Daoy (cell line): Measurements from ENCODE around the gene PPP1R12B. TPM values are rescaled to one million over a fixed set of nuclear protein-coding genes. Genes with fewer than 3 reads are reported as not detected.
"Not testable (repeated sequence)": the region's sequence is repeated elsewhere in the genome, so short reads cannot be mapped to it uniquely, and the experiment has no call there.

Experiments
- DNase-seq: peaks from one replicate; pipeline ENCODE4 v3.0.0-alpha.2; 2015; ENCODE audit warnings: low read depth
- total RNA-seq: library from RNA; depleted of rRNA; stranded (reverse); fragments of >200 nt; shearing (Covaris generic); gene quantifications from 2 replicates; pipeline ENCODE4 v1.2.3, GENCODE V29; 2014

Gene PPP1R12B
- total RNA-seq, 1 experiment from 2014 or later, result 12.5 TPM

- DNase-seq, result not testable (repeated sequence)
Measured at GRCh38 chr1:202398439-202398838, 49.9 kb downstream of the PPP1R12B start.

DNA sequence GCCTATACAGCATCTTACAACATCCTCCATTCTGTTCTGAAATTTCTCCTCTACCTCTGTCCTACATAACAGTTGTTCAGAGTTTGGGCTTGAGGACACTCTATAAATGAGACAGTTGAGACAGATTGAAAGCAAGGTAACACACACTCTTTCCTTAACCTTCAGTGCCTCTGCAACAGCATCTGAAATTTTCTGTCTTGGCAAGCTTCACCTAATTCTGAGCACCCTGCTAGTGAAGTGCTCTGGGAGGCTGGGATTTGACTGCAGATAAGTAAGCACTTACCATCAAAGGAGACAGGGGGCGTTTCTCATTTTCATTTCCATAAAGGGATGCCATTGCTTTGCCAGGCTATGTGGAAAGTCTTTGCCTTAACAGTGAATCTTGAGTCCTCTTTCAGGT lies 53.3 kb downstream of the PPP1R12B start:
- DNase-seq, result not testable (repeated sequence)

- DNase-seq, result not testable (repeated sequence)
Measured at GRCh38 chr1:202403381-202403780, 54.9 kb downstream of the PPP1R12B start.

DNA sequence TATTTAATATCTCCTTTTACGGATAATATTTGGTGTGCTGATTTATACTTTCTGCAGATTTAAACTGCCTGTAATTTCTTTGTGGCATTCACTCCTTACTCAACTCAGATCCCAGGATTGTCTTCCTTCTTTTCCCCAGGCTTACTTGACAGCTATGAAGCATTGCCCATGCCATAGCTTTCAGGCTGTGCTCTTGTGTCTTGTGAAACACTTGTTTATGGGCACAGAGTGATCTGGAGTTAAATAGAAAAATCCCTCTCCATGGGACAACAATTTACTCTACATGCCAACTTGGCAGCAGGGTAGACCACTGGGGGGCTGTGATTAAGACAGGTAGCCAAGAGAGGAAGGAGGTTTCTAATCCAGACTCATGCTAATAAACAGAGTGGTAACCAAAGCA lies 57.4 kb downstream of the PPP1R12B start:
- DNase-seq, result no peak

- not testable (repeated sequence) for DNase-seq
Measured at GRCh38 chr1:202406896-202407295, 58.4 kb downstream of the PPP1R12B start.

DNA sequence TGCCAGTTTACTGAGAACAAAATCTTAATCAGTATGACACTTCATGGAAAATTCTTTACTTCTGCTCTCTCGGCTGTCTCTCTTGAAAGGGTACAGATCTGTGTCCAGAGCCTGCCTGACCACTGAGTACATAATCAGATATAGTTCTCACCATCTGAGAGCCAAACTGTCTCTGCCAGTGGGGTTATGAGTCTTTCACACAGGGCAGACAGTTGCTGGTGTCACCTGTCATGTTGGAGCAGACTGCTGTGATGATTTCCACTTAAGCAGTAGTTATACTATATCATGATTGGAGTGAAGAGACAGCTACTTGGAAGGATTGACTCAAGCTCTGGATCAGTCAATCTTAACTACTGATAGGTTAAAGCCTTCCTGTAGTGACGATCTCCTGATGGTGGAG lies 58.9 kb downstream of the PPP1R12B start:
- not testable (repeated sequence) for DNase-seq

DNA sequence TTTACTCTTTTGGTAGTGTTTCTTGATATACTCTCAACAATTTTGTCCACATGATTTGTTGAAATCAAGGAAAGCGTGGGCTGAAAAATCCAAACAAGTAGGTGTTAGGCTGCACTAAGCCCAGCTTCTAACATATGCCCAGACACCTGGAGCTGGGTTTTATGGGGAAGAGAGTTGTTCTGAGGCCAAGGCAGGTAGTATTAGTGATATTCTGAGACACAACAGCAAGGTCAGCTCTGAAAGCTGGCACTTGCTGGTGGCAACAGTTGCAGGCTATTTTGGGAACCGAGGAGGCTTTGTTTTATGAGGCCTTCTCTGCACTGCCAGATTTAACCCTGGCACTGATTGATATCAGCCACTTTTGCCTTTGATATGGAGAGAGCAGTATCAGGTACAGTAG lies 61.8 kb downstream of the PPP1R12B start:
- DNase-seq, result not testable (repeated sequence)

- DNase-seq, result peak; percentile 21
Measured at GRCh38 chr1:202410854-202411357, 62.4 kb downstream of the PPP1R12B start.

GRCh38 chr1:202411422-202411821 lies 62.9 kb downstream of the PPP1R12B start:
- DNase-seq, result no peak

- not testable (repeated sequence) for DNase-seq
Measured at GRCh38 chr1:202412421-202412820, 63.9 kb downstream of the PPP1R12B start.

GRCh38 chr1:202416641-202417040 lies 68.1 kb downstream of the PPP1R12B start:
- no peak for DNase-seq

DNA sequence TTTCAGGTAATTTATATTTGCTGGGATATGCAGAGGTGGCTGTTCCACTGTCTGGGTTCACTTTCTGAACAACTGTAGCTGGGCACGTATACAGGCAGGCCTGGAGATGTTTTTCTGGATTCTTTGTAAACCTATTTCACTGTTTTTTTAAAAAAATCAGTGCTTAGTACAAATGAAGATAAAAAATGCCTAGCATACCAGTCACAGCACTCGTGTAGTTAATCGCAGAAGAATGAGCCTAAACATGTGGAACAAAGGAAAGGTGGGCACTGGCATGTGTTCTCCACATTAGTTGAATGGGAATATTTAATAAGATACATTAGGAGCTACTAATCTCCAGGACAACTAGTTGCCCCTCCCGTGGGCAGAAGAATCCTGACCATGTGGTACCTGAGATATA lies 68.6 kb downstream of the PPP1R12B start:
- DNase-seq, result not testable (repeated sequence)

GRCh38 chr1:202417762-202418201 lies 69.3 kb downstream of the PPP1R12B start:
- DNase-seq, result not testable (repeated sequence)

DNA sequence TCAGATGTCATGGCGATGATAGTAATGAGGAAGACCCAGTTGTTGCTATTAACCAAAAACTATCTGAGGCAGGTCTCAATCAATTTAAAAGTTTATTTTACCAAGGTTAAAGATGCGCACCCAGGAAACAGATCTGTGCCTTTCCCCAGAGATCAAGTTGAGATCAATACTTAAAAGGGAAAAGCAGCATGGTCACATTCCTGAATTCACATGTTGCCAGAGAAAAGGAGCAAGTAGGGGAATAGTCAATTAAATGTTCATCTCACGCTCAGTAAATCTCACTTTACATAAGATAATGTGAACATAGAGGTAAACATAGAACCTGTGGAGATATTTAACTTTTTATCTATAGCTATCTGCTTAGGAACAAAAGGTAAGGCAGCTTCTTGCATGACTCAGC lies 71.2 kb downstream of the PPP1R12B start:
- DNase-seq, result not testable (repeated sequence)

DNA sequence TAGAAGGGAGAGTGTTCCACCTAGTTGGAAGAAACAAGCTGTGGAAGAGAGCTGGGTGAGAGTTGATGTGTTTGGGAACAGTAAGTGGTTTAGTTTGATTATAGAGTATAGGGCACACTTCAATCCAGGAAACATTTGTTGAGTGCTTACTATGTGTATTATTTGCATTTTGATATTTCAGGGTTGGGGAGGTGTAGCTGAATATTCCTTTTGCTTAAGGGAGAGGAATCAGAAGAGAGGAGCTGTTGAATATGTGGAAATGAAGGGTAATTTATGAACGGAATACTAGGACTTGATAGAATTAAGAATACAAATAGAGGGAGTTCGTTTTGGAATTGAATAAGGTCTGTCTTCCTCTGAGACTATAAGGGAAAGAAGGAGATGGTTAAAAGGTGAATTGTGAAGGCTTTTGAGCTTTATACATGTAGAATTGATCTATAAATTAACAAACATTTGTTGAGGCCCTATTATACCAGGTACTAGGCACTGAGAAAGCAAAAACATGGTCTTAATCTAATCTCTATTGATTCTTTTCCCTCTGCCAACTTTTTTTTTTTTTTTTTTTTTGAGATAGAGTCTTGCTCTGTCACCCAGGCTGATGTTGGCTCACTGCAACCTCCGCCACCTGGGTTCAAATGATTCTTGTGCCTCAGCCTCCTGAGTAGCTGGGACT lies 72.1 kb downstream of the PPP1R12B start:
- not testable (repeated sequence) for DNase-seq

DNA sequence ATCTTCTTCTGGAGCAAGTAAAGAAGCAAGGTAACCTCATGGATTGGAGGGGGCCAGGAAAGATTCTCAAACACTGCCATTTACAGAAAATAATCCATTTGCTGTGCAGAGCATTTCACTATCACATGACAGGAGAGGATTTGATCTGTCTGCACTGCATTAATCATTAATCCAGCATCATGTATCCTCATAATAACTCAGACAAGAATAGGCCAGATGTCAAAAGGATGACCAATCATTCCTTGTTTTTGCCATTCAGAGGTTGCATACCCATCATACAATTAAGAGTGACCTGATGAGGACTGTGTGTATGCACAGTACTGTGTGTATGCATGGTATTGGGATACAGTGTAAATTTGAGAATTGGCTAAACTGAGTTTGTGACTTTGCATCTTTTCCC lies 74.2 kb downstream of the PPP1R12B start:
- not testable (repeated sequence) for DNase-seq

GRCh38 chr1:202424260-202424659 lies 75.8 kb downstream of the PPP1R12B start:
- DNase-seq, result not testable (repeated sequence)

DNA sequence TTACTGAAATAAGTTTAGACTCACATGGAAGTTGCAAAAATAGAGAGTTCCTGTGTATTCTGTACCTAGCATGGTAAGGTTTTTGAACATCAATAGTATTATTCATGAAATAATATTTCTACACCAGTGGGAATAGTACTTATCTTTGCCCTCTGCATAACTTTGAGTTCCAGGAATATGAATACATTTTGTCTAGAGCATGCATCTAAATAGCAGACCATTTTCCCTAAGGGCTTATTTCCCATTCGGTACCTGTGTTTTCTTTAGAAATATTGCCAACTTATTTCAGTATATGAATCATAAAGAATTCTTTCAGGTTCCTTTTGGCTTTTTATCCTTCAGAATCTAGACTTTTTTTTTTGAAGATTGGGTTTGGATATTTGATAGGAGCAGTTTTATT lies 81.6 kb downstream of the PPP1R12B start:
- DNase-seq, result not testable (repeated sequence)

DNA sequence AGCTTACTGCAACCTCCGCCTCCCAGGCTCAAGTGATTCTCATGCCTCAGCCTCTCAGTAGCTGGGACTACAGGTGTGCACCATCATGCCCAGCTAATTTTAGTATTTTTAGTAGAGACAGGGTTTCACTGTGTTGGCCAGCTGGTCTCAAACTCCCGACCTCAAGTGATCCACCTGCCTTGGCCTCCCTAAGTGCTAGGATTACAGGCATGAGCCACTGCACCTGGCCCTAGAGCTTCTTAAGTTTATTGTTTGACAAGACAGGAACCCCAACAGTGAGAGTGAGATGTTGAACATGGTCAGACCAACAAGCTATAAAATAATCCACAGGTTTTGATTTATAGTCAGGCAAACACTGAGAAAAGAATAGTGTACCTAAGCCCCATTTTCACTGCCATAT lies 83.8 kb downstream of the PPP1R12B start:
- not testable (repeated sequence) for DNase-seq

- DNase-seq, result no peak
Measured at GRCh38 chr1:202433155-202434043, 84.9 kb downstream of the PPP1R12B start.

GRCh38 chr1:202434059-202434458 lies 85.6 kb downstream of the PPP1R12B start:
- no peak for DNase-seq

- no peak for DNase-seq
Measured at GRCh38 chr1:202438393-202439174, 90.1 kb downstream of the PPP1R12B start.
